IPS DF 4.7 (cell line): ENCODE results near the gene PILRA.
"Not testable (repeated sequence)": the region's sequence is repeated elsewhere in the genome, so short reads cannot be mapped to it uniquely, and the experiment has no call there.

Source experiments
- DNase-seq: peaks from one replicate; pipeline ENCODE4 v3.0.0-alpha.2; 2013; ENCODE audit warnings: low spot score; ENCODE audit errors: extremely low read depth

PILRA gene

DNA sequence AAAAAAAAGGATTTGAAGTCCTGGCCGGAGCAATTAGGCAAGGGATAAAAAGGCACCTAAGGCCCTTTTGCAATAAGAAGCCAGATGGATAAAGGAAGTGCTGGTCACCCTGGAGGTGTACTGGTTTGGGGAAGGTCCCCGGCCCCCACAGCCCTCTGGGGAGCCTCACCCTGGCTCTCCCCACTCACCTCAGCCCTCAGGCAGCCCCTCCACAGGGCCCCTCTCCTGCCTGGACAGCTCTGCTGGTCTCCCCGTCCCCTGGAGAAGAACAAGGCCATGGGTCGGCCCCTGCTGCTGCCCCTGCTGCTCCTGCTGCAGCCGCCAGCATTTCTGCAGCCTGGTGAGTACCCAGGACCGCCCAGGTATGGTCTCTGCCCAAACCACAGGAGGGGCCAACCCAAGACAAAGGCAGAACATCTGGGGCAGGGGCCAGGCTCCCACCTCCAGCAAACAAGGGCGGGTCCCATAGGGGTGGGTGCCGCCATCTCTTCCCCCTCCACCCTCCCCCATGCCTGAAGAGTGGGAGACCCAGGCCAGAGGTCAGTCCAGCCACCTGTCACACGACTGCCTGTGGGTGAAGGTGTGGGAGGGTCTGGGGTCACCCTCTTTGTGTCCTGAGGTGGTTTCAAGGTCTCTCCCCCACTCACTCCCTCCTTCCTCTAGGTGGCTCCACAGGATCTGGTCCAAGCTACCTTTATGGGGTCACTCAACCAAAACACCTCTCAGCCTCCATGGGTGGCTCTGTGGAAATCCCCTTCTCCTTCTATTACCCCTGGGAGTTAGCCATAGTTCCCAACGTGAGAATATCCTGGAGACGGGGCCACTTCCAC is 15.0 kb upstream of the PILRA start, which contains the start of gene PILRB:
Gene PILRB (plus strand): TSS at position 91 of the 830 bp plus-strand sequence. CDS start 186 bp downstream, at position 277.
- DNase-seq: no peak

DNA sequence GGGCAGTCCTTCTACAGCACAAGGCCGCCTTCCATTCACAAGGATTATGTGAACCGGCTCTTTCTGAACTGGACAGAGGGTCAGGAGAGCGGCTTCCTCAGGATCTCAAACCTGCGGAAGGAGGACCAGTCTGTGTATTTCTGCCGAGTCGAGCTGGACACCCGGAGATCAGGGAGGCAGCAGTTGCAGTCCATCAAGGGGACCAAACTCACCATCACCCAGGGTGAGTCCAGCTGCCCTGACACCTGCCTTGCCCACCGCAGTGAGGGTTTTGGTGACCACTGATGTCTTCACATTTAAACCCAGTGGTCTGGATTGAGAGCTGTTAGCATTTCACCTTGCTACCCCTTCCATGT is 14.5 kb upstream of the PILRA start:
- no peak for DNase-seq

DNA sequence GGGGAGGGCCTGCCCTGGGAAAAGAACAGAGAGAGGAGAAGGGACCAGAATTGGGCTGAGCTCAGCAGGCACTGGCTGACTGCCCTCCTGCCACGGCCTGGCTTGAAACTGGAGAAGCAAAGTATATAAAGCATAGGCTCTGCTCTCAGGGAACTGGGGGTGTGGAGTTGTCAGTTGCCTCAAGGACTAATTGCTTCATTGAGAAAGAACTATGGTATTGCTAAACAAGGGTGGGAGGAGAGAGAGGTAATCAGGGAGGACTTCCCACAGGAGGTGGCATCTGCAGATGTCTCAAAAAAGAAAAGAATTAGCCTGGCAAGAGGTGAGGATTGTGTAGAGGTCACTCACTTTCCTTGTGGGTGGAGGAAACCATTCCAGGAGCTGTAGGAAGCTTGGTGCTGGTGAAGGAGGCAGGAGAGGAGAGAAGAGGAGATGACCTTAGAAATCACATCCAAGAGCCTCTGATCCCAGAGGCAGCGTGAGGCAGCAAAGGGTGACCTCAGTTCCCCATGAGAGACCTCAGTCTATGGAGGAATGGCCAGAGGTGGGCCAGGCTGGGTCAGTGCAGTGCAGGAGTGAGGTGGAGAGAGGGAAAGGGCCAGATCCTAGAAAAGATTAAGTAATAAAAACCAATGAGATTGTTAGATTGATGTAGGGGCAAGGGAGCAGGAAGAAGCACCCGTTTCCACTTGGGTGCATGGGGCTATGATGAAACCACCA is 13.0 kb upstream of the PILRA start:
- no peak for DNase-seq

DNA sequence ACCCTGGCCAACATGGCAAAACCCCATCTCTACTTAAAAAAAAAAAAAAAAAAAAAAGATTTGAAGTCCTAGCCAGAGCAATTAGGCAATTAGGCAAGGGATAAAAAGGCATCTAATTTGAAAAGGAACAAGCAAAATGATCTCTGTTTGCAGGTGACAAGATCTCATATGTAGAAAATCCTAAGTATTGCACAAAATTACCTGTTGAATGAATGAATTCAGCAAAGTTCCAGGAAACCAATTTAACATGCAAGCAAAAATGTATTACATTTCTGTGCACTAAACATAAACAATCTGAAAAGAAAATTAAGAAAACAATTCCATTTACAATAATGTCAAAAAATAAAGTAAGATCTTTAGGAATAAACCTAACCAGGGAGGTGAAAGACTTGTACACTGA is 10.2 kb upstream of the PILRA start:
- DNase-seq: no peak

DNA sequence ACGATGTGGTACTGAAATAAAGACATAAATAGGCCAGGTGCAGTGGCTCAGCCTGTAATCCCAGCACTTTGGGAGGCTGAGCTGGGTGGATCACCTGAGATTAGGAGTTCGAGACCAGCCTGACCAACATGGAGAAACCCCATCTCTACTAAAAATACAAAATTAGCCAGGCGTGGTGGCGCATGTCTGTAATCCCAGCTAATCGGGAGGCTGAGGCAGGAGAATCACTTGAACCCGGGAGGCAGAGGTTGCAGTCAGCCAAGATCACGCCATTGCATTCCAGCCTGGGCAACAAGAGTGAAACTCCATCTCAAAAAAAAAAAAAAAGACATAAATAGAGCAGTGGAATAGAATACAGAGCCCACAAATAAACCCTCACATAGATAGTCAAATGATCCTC is 9.5 kb upstream of the PILRA start:
- DNase-seq: not testable (repeated sequence)

DNA sequence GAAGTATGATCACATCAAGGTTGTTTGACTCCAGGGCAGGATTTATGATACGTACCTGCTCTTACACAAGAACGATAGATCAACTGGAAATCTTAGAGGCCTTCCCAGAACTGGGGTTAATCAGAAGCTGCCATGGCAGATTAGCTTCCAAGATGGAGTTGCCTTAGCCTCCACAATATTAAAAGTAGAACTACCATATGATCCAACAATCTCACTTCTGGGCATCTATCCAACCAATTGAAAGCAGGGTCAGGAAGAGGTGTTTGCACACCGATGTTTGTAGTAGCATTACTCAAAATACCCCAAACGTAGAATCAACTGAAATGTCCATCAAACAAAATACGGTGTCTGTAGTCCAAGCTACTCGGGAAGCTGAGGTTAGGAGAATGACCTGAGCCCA is 8.8 kb upstream of the PILRA start:
- no peak for DNase-seq

DNA sequence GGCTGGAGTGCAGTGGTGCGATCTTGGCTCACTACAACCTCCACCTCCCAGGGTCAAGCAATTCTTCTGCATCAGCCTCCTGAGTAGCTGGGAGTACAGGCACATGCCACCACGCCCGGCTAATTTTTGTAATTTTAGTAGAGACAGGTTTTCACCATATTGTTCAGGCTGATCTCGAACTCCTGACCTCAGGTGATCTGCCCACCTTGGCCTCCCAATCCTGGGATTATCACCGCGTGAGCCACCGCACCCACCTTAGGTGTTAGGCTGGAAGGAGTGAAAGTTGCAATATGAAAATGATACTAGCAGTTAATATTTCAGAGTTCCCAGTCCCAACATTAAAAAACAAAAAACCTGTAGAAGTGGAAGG is 7.3 kb upstream of the PILRA start:
- not testable (repeated sequence) for DNase-seq

DNA sequence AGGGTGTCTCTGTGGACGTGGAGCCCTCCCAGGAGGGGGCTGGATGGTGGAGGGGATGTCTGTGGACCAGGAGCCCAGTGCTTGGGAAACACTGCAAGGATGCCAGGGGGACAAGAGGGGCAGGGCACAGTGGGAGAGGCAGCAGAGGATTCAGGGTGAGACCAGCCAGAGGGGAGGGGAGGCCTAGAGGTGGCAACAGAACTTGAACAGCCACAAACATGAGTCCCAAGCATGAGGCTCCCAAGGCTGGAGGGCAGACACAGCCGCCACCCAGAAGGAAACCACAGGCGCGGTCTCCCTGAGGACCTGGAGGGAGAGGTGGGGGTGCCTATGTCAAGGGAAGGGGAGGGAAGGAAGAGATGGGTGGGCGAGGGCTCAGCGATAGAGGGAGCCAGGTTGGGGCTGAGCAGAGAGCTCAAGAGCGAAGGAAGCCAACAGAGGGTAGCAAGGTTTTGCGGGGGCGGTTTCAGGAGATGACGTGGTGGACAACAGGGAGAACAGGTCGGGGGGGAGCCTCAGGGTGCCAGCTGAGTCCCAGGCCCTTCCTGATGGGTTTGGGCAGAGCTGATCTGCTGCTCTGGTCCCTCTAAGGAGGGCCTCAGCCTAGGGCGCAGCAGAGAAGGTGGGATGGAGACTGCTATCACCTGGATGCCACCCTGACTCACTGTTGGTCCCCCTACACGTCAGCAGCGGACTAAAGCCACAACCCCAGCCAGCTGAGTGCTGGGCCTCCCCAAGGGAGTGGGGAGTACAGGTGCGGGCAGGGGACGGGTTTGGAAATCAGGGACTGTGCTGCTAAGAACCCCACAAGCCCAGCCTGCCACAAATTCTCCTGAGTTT is 6.7 kb upstream of the PILRA start:
- no peak for DNase-seq

DNA sequence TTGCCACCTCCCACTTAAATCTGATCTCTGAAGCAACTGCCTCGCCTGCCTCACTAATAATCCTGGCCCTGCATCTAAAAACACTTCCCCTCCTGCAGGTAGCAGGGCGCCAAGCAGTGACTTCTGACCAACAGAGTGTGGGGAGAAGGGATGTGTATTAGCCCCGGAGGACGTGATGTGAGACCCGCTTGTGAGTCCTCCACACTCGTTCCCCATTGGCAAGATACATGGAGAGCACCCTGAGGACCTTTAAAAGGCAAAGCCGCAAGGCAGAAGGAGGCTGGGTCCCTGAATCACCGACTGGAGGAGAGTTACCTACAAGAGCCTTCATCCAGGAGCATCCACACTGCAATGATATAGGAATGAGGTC is 6.1 kb upstream of the PILRA start:
- no peak for DNase-seq

DNA sequence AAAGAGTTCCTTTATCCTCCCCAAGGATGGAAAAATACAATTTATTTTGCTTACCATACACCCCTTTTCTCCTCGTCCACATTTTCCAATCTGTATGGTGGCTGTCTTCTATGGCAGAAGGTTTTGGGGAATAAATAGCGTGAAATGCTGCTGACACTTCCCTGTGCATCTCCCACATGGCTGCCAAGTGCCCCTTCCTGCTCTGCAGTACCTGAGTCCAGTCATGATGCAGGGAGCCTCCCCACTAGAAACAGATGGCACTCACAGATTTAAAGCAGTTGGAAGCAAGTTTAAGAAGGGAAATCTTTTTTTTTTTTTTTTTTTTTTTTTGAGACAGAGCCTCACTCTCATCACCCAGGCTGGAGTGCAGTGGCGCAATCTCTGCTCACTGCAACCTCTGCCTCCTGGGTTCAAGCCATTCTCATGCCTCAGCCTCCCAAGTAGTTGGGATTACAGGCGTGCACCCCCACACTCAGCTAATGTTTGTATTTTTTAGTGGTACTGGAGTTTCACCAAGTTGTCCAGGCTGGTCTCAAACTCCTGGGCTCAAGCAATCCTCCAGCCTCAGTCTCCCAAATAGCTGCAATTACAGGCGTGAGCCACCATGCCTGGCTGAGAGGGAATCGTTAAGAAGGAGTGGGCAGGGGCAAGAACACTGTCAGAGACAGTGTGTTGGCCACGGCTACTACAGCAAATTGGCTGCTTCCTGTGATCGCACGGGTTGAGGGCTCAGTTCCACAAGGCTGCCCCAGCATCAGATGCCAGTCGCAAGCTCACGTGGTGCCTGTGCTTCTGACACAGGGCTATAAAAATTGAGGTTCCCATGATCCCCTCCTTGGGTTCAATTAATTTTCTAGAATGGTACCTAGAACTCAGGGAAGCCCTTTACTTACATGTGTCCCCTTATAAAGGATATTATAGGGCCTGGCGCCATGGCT is 5.3 kb upstream of the PILRA start:
- DNase-seq: no peak

DNA sequence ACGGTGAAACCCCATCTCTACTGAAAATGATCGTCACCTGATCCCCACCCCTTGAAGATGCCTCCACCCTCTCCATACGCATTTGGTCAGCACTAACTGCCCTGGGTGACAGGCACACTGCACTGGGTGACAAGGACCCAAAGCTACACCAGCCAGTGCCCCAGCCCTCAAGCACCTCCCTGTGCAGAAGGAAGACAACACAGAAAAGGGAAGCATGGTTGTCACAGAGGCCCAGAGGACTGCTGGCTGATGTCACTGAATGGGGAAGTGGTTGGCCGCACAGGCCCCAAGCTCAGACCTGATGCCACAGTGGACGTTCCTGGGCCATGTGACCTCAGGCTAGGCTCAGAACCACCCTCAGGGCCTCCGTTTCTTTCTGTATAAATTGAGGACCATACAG is 4.2 kb upstream of the PILRA start:
- no peak for DNase-seq

DNA sequence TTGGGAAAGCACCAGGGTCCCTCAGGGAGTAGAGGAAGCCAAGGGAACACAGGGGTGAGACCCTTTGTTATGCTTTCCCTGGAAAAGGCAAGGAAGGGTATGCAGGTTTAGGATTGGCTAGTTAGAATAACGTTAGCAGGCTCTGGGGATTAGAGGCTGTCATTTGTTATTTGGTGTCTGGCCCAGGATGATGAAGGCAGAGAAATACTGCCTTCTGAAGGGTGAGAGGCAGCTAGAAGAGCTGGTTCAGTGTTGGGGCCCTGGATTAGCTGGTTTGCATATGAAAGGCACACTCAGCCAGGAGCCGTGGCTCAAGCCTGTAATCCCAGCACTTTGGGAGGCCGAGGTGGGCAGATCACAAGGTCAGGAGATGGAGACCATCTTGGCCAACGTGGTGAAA is 3.0 kb upstream of the PILRA start:
- peak; percentile 19 for DNase-seq

DNA sequence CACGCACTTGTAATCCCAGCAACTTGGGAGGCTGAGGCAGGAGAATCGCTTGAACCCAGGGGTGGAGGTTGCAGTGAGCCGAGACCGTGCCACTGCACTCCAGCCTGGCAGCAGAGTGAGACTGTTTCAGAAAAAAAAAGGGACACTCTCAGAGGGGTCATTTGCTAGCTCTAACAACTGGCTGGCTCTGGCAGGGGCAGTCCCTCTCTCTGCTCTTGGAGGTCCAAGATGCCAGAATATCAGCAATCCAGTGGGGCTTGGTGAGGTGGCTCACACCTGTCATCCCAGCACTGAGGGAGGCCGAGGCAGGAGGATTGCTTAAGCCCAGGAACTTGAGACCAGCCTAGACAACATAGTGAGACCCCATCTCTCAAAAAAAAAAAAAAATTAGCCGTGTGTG is 2.5 kb upstream of the PILRA start:
- DNase-seq: no peak

DNA sequence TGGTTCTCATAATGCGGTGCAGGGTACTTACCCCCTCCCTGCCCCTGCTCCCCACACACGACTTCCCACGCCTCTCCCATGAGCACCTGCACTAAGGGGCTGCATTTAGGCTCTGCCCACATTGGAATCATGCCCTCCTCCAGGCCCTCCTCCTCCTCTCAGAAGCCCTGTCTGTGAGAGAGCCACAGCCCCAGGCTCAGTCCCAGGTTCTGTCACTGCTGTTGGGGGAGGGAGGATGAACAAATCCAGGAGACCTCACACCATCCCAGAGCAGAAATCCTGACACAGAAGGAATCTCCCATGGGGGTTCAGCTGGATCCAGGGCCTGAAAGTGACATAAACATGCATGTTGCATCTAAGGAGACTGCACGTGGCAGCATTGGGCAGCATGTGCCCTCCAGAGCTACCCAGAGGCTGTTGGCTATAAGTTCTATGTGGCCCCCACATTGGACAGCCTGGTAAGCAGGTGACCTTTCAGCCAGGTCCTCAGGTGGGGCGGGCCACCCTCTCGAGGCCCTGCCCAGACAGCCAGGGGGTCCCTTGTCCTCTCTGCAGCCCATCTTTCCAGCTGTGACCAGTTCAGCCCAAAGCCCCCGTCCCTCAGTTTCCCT is 1.6 kb upstream of the PILRA start:
- DNase-seq: no peak

DNA sequence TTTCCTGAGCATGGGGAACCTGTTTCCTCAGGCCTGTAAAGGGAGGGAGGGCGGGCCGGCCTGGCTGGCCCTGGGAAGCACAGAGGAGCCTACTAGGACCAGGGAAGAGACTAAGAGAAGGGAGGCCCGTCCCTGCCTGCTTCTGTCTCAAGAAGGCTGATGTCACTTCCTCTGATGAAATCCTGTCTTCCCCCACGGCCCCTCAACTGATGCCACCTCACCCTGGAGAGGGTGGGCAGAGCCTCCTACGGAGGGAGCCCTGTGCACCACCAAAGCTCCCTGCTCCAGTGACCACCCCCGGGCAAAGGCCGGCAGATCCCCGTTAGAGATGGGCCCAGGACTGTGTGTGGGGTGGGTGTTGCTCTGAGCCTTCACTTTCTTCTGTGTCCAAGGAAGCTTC is 1.0 kb upstream of the PILRA start:
- DNase-seq: no peak

DNA sequence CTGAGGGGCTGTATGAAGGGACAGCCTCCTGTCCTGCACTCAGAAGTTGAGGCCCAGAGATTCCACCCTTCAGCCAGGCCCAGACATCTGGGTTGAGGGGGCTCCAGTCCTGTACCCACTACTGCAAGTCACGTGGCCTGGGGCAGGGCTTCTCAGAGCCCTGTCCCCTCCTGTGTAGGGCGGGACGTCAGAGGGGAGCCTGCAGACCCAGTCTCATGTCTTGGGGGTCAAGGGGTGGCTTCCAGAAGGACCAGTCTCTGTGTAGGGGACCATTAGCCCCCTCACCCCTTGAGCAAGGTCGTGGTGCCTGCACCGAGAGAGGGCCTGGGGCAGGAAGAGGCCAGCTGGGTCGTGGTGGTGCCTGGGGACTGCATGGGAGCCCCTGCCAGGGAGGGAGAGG is 593 bp upstream of the PILRA start:
- no peak for DNase-seq

DNA sequence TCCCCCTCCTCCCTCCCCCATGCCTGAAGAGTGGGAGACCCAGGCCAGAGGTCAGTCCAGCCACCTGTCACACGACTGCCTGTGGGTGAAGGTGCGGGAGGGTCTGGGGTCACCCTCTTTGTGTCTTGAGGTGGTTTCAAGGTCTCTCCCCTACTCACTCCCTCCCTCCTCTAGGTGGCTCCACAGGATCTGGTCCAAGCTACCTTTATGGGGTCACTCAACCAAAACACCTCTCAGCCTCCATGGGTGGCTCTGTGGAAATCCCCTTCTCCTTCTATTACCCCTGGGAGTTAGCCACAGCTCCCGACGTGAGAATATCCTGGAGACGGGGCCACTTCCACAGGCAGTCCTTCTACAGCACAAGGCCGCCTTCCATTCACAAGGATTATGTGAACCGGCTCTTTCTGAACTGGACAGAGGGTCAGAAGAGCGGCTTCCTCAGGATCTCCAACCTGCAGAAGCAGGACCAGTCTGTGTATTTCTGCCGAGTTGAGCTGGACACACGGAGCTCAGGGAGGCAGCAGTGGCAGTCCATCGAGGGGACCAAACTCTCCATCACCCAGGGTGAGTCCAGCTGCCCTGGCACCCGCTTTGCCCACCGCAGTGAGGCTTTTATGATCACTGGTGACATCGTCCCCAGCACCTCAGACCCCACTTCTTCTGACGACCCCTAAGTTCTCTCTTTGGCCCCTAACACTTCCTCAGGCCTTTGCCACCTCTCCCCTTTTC is 747 bp downstream of the PILRA start:
- not testable (repeated sequence) for DNase-seq

DNA sequence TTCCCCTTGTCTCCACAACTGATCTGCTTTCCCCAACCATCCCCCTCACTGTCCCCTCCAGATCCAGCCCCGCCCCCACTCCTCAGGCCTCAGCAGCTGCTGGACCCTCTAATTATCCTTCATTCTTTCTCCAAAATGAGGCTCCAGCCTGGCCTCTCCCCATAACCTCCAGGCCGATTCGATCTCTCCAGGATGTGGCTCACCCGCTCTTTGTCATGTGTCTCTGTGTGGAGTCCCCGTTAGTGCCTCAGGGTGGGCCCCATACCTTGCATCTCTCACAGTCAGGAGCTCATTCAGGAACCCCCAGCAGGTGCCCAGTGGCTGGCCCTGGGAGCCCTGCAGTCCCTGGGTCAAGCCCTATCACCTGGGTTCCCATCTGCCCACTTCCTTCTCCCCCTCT is 1.3 kb downstream of the PILRA start:
- DNase-seq: no peak

DNA sequence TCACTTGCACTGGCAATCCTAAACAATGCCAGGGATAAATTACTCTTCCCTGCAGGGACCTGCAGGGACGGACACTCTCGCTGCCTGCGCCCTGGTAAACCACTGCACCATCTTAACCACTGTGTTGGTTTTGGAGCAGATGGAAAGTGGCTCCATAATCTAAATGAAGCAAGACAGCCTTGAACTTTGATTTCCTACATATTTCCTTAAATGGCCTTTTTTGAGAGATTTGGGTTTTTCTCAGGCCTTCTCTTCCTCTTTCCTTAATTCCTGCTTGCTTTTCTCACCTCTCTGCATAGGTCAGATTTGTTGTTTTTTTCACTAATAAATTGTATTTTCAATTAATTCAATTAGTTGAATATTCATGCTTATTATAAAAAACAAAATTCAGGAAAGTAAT is 2.8 kb downstream of the PILRA start:
- no peak for DNase-seq
